Eye (tissue), 1 donor: ENCODE results near the gene MON1A.
A peak's percentile ranks its signal among the peaks of the same experiment; 100 is the strongest.
"Not testable (repeated sequence)": the region's sequence is repeated elsewhere in the genome, so short reads cannot be mapped to it uniquely, and the experiment has no call there.

ENCODE experiments used
- DNase-seq: peaks from one replicate; pipeline ENCODE4 v3.0.0-alpha.2; 2015

Gene MON1A, protein sequence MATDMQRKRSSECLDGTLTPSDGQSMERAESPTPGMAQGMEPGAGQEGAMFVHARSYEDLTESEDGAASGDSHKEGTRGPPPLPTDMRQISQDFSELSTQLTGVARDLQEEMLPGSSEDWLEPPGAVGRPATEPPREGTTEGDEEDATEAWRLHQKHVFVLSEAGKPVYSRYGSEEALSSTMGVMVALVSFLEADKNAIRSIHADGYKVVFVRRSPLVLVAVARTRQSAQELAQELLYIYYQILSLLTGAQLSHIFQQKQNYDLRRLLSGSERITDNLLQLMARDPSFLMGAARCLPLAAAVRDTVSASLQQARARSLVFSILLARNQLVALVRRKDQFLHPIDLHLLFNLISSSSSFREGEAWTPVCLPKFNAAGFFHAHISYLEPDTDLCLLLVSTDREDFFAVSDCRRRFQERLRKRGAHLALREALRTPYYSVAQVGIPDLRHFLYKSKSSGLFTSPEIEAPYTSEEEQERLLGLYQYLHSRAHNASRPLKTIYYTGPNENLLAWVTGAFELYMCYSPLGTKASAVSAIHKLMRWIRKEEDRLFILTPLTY

DNA sequence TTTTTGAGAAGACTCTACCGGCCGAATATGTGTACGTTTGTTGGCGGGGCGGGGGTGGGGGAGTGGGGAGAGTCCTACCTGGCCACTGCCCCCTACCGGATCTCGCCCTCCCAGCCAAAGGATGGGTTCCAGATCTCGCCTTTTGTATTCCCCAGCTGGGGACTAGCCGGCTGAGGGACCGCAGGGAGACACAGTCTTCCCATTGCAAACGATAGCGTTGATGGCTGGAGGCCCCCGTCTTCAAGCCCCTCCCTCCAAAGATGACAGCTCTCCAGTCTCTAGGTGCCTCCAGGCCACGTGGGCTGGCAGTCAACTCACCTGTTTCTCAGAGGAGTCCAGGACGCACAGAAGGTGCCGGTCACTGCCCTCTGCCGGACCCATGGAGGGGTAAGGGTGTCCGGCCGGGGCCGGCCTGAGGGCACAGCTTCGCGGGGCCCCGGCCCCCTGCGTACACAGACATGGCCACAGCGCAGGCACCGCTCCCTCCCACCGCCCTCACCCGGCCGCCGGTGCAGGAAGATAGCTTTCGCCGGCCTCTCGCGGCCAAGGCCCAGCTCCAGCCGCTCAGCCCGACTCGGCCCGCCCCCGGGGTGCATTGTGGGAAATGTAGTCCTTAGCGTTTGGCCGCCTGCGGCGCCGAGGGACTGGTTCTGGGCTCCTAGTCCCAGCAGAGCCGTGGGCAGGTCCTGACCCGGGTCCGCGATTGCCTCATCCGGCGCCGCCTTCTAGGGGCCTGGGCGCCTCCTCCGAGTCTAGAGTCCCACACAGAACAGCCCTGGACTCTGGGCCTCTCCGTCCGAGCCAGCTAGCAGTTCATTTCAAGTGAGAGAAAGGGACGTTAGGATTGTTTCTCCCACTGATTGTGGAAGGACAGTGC, at the start of gene MON1A:
TSS of gene MON1A (minus strand) at position 521 of the 877 bp plus-strand sequence. CDS start 16,465 bp downstream, outside the sequence.
- DNase-seq, result peak; percentile 95

DNA sequence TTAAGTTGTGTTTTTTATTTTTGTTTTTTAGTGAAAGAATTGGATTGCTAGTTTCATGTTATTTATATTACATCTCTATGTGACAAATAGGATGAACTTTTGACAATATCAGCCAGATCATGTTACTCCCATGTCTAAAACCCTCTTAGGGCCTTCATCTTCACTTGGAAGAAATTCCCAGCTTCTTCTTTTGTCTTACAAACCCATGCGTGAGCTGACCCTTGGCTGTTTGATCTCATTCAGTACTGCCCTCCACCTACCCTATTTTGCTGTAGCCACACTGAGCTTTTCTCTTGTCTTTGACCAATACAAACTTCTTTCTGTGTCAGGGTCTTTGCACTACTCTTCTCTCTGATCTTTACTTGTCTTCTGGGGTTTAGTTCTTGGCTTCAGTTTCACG, 47.3 kb upstream of the MON1A start:
- no peak for DNase-seq

DNA sequence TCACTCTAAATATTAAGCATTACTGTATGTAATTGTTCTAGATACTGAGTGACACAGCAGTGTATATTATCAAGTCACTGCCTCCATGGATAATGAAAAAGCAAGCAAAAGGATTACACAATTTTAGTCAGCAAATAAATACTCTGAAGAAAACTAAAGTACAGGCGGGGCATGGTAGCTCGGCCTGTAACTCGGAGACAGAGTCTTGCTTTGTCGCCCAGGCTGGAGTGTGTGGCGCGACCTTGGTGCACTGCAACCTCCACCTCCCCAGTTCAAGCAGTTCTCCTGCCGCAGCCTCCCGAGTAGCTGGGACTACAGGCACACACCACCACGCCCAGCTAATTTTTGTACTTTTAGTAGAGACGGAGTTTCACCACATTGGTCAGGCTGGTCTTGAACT, 43.0 kb upstream of the MON1A start:
- DNase-seq, result no peak

DNA sequence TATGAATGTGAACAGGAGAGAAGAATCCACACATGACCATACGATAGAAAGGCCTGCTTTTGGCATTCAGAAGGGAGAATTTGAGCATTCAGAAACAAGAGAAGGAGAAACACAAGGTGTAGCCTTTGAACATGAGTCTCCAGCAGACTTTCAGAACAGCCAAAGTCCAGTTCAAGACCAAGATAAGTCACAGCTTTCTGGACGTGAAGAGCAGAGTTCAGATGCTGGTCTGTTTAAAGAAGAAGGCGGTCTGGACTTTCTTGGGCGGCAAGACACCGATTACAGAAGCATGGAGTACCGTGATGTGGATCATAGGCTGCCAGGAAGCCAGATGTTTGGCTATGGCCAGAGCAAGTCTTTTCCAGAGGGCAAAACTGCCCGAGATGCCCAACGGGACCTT, 38.7 kb upstream of the MON1A start:
- DNase-seq, result no peak

DNA sequence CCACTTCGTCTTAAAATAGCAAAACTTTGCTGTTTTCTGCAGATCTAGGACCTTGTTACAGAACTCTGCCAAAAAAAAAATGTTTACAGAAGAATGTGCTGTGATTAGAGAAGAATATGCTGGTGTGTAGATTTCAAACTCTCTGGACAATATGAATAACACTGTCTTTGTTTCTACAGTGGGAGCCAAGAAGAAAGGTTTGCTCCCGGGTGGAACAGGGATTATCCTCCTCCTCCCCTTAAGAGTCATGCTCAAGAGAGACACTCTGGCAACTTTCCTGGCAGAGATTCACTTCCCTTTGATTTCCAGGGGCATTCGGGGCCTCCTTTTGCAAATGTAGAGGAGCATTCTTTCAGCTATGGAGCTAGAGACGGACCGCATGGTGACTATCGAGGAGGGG, 37.7 kb upstream of the MON1A start:
- DNase-seq, result no peak

DNA sequence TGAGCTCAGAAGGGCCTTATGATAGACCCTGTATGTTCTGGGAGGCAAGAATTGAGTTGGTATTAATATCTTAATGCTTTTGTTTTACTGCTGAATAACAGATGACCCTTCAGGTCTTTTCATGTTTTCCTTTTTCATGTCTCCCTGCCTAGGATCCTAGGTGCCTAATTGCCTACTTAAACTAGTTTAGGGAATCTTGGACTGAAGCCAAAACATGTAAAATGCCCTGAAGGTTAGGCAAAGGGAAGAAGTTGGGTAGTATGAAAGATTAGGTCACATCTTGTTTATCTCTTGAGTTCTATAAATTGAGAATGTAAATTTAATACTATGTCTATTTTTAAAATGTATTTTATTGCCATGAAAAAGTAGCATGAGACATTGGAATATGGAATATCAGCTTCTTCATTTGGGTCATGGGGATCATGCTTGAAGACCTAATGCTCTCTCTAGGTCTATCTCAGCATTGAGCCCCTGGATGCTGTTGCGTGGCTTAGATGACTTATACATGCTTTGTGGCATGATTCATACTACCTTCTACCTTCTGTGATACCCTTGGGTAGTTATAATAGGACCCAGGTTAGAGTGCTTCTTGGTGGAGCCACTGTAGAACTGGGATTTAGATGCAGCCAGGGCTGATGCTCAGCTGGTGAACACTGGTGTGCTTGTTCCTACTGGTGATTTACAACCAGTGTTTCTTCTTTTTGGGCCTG, 36.8 kb upstream of the MON1A start:
- DNase-seq, result no peak

DNA sequence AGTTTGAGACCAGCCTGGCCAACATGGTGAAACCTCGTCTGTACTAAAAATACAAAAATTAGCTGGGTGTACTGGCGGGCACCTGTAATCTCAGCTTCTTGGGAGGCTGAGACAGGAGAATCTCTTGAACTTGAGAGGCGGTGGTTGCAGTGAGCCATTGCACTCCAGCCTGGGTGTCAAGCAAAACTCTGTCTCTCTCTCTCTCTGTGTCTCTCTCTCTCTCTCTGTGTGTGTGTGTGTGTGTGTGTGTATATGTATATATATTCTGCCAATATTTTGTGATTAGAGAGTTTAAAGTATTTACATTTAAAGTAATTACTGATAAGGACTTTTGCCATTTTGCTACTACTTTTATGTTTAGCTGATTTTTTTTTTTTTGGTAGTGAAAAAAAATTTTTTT, 26.0 kb upstream of the MON1A start:
- no peak for DNase-seq

DNA sequence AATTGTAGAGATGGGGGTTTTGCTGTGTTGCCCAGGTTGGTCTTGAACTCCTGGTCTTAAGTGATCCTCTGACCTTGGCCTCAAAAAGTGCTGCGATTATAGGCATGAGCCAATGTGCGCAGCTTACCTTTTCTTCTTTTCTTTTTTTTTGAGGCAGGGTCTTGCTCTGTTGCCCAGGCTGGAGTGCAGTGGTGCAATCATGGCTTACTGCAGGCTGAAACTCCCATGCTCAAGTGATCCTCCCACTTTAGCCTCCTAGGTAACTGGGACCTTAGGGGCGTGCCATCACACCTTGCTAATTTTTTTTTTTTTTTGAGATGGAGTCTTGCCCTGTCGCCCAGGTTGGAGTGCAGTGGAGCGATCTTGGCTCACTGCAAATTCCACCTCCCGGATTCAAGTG, 23.3 kb upstream of the MON1A start:
- no peak for DNase-seq

DNA sequence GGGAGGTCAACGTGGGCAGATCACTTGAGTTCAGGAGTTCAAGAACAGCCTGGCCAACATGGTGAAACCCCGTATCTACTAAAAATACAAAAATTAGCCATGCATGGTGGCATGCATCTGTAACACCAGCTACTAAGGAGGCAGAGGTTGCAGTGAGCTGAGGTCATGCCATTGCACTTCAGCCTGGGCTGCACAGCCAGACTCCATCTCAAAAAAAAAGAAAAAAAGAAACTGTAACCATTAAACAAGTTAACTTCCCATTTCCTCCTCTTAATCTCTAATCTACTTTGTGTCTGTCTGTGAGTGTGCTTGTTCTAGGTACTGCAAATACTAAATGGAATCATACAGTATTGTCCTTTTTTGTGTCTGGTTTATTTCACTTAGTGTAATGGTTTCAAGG, 13.0 kb upstream of the MON1A start:
- DNase-seq, result no peak

DNA sequence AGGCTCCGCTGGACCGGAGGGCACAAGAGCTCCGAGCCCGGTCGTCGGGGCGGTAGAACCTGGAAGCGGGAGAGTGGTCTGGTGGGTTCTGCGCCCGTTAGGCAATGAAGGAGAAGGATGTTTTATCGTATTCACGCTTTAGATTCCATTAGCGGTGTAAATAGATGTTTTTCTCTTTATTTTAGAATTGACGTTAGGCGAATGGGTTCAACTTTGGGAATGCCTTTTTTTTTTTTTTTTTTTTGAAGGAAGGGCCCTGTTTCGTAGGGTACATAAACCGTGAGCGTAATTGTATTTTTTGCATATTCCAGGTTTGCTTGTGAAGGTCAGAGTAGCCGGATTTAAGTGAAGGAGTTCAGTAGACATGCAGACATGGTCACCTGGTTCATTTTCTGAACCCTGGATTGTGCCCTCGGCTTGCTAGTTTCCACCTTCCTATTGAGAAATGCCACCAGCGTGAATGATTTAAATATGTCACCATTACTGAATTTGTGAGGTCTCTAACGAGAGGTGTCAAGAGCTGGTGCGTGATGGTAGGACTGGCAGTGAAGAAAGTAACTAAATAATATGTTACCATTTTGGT, 11.1 kb upstream of the MON1A start:
- no peak for DNase-seq

DNA sequence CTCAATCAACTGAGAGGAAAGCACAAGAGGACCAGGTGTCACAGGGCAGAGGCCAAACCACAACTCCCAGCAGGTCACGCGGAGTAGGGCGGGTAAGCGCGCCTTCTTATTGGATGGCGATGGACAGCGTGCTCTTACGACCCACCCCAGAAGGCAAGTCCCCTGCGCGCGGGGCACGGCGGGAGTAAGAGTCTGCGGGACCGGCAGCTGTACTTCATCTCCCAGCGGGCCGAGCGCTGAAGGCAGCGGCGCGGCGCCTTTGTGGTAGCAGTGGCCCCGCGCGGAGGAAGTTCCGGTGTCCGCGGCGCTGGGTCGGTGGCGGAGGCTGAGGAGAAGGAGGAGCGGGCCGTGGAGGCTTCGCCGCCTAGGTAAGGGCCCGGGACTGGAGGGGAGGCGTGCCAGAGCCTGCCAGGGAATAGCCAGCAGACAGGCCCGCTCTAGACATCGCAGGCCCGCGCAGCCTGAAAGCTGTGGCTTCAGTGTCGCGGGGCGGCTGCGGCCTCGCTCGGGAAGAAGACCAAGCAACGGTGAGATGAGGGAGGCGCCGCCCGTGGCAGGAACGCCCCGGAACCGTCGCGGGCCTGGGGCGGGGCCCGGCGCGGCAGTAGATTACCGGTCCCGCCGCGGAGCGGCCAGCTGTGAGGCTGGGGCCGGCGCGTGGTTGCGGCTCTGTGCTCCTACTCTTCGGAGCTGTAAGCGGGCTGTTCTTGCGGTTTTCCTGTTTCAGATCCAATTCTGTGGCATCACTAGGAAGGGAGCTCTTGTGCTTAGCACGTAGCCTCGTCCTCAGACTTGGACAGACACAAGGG, 10.5 kb upstream of the MON1A start, which contains the start of gene RBM6:
TSS of gene RBM6 (plus strand) at position 293 of the 809 bp plus-strand sequence. CDS start 22,492 bp downstream, outside the sequence.
- peak; percentile 98 for DNase-seq

DNA sequence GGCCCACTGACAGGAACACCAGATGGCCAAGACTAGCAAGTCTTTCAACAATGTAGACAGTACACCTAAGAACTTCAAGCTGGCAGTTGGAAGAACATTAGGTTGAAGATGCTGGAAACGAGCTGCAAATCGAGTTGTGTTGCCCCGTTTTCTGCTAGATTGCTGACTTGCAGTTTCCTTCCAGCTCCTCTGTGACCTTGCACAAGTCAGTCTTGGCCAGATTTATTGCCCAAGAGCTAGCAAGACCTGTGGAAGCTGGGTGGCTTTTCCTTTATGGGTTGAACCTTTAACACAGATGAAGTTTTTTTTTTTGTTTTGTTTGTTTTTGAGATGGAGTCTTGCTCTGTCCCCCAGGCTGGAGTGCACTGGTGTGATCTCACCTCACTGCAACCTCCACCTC, 7.5 kb upstream of the MON1A start:
- no peak for DNase-seq

DNA sequence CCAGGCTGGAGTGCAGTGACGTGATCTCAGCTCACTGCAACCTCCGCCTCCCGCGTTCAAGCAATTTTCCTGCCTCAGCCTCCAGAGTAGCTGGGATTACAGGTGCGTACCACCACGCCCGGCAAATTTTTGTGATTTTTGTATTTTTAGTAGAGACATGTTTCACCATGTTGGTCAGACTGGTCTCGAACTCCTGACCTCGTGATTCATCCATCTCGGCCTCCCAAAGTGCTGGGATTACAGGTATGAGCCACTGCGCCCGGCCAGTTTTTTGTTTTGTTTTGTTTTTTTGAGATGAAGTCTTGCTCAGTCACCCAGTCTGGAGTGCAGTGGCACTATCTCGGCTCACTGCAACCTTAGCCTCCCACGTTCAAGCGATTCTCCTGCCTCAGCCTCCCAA, 2.7 kb upstream of the MON1A start:
- not testable (repeated sequence) for DNase-seq

DNA sequence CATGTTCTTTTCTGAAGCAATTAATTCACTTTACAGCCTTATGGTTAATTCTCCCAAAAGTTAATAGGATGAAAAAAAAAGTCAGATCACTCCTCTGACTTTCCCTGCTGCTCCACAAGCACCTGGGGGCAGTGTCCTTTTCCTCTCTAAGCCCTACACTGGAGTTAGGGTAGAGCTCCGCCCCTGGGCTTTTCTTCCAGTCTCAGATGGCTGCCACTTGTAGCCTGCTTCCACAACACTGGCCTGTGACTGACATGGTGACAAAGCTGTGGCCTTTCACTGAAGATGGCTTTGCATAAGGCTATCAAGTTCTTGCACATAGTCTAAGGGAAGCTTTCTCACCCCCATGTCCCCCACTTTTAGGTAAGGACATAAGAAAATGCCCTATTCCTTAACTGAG, 1.3 kb upstream of the MON1A start:
- no peak for DNase-seq

DNA sequence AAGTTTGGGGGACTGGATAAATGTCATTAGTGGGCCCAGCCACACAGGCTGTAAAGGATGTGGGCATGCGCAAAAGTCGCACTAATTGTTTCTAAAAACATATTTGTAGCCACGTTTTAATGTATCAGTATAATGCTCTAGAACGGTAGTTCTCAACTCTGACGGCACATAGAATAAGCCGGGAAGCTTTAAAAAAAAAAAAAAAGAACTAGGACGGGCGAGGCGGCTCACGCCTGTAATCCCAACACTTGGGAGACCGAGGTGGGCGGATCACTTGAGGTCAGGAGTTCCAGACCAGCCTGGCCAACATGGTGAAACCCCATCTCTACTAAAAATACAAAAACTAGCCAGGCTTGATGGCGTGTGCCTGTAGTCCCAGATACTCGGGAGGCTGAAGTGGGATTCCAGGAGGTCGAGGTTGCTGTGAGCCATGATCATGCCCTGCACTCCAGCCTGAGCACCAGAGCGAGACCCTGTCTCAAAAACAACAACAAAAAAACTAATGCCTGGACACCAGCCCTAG, 618 bp upstream of the MON1A start:
- no peak for DNase-seq

DNA sequence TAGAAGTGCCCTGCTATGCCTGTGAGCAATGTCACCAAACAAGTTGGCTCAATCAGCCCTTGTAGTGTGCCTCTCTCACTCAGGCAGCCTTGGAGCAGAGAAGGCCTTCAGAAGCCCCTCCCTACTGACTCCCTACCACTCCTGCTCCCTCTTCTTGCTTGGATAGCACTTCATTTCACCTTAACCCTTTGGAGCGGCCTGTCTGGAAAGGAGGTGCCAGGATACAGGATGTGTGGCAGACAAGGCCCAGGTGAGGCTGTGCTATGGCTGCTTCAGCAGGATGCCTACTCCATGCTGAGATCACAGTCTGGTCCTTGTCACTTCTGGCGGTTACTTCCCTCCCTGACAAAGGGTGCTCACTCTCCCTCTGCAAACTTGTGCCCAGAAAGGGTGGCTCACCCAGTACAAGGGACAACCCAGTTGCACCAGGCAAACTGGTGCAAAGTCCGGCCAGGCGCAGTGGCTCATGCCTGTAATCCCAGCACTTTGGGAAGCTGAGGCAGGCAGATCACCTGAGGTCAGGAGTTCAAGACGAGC, 1.1 kb downstream of the MON1A start:
- DNase-seq, result no peak

DNA sequence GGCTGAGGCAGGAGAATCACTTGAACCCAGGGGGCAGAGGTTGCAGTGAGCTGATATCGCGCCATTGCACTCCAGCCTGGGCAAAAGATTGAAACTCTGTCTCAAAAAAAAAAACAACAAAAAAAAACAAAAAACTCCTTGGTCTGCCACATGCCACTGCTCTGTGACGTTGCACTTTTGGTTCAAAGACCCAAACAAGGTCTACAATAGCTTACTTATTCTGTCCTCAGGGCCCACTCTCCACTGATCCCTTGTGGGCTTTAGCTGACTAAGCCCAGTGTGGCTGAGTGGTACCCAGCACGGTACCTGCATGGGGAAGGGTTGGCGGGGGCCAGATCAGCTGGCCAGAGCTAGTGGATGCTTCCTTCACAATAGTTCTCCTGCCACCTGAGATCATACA, 1.8 kb downstream of the MON1A start:
- DNase-seq, result no peak

DNA sequence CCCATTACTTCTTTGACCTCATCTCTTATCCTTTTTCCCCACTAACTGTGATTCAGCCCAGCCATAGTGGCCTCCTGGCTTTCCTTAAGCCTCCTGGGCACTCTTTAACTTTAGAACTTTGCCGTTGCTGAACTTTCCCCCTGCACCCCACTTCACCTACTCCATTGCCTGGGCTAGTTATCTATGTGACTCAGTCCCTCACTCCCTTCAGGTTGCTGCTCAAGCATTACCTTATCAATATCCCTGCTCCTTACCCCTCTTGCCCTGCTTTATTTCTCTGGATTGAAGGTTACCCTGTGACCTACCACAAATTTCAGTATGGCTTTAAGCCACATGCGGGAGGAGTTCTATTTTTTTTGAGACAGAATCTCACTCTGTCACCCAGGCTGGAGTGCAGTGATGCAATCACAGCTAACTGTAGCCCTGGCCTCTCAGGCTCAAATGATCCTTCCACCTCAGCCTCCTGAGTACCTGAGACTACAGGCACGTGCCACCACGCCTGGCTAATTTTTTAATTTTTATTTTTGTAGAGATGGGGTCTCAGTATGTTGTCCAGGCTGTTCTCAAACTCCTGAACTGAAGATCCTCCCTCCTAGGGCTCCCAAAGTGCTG, 3.4 kb downstream of the MON1A start:
- no peak for DNase-seq

DNA sequence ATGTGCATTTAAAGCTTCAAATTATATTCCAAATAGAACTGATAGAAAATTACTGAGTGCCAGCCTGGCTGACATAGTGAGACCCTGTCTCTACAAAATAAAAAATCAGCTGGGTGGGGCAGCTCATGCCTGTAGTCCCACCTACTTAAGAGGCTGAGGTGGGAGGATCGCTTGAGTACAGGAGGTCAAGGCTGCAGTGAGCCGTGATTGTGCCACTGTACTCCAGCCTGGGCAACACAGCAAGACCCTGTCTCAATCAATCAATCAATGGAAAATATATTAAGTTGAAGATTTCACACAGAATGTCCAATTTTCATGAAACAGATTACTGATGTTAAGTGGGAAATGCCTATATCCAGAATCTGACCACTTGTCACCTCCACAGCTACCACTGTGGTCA, 4.1 kb downstream of the MON1A start:
- DNase-seq, result no peak

DNA sequence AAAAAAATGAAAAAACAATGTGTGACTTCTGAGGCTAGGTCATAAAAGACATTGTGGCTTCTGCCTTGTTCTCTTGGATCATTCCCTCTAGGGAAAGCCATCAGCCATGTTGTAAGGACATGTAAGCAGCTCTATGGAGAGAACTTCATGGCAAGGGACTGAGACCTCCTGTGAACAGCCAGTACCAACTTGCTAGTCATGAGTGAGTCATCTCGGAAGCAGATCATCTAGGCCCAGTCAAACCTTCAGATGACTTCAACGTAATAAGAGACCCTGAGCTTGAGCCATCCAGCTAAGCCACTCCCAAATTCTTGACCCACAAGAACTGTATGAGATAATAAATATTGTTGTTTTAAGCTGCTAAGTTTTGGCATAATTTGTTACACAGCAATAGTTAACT, 4.9 kb downstream of the MON1A start:
- DNase-seq, result no peak
